Gastroesophageal sphincter (tissue), 4 donors: Measurements from ENCODE around the gene EFCAB14. TPM values are rescaled to one million over a fixed set of nuclear protein-coding genes. Genes with fewer than 3 reads are reported as not detected.
"Not testable (repeated sequence)": the region's sequence is repeated elsewhere in the genome, so short reads cannot be mapped to it uniquely, and the experiment has no call there.

Experiments
- ATAC-seq: fragments of 150-250 bp; one replicate; pipeline ENCODE4 v1.9.1; 2016; ENCODE audit warnings: mild to moderate bottlenecking, moderate library complexity
- H3K27ac ChIP-seq, 4 donors: fragments of 200-600 bp; sonication (generic) in 3 of 4; 1 replicate in 3 of 4; 2 replicates in 1 of 4; pipeline ENCODE4 v1.5.1; 2016 to 2019
- H3K27me3 ChIP-seq: fragments of 200-600 bp; sonication (generic); one replicate; pipeline ENCODE4 v1.5.1; 2019
- H3K36me3 ChIP-seq, 2 donors: fragments of 200-600 bp; sonication (generic); one replicate each; pipeline ENCODE4 v1.5.1; 2019; ENCODE audit warnings: control low read depth in 1 of 2
- H3K4me1 ChIP-seq, 3 donors: fragments of 200-600 bp; sonication (generic); 1 replicate in 2 of 3; 2 replicates in 1 of 3; pipeline ENCODE4 v1.5.1; 2016 to 2019; ENCODE audit warnings: control low read depth in 2 of 3
- H3K4me3 ChIP-seq, 2 donors: fragments of 200-600 bp; sonication (generic); one replicate each; pipeline ENCODE4 v1.5.1; 2019; ENCODE audit warnings: mild to moderate bottlenecking in 1 of 2, moderate library complexity in 1 of 2
- H3K9me3 ChIP-seq, 3 donors: fragments of 200-600 bp; sonication (generic); one replicate each; pipeline ENCODE4 v1.5.1; 2017 to 2019; ENCODE audit warnings: control low read depth in 2 of 3
- CTCF ChIP-seq, 4 experiments: fragments of 200-600 bp in 2 of 4; fragments of 450-650 bp in 2 of 4; sonication (generic) in 1 of 4; IDR thresholded peaks; one replicate each; pipeline ENCODE4 v1.5.1; 2017 to 2019; ENCODE audit warnings: antibody characterized with exemption in 4 of 4, mild to moderate bottlenecking in 2 of 4, moderate library complexity in 2 of 4
- EP300 ChIP-seq: sonication (generic); formaldehyde crosslinking; IDR thresholded peaks from one replicate; pipeline ENCODE4 v1.6.1; 2017; ENCODE audit warnings: antibody characterized with exemption, mild to moderate bottlenecking
- POLR2A ChIP-seq, 2 donors: fragments of 450-650 bp; IDR thresholded peaks; one replicate each; pipeline ENCODE4 v1.6.1; 2017; ENCODE audit warnings: antibody characterized with exemption in 2 of 2, mild to moderate bottlenecking in 2 of 2, moderate library complexity in 1 of 2
- POLR2AphosphoS5 ChIP-seq: sonication (generic); formaldehyde crosslinking; IDR thresholded peaks from one replicate; pipeline ENCODE4 v1.6.1; 2017; ENCODE audit warnings: antibody characterized with exemption
- WGBS, 2 donors: methylation state at CpG; one replicate each; pipeline ENCODE4 v1.1.5; 2018; ENCODE audit warnings: low coverage in 1 of 2; 5-methylcytosine and 5-hydroxymethylcytosine counted together
- total RNA-seq, 4 donors: library from RNA; depleted of rRNA; stranded (reverse); fragments of >200 nt; gene quantifications; one replicate each; pipeline ENCODE4 v1.1.0, GENCODE V29; 2016

The EFCAB14 gene
- total RNA-seq, 4 donors from 2014 or later: 109 to 133 (median 116) TPM

DNA sequence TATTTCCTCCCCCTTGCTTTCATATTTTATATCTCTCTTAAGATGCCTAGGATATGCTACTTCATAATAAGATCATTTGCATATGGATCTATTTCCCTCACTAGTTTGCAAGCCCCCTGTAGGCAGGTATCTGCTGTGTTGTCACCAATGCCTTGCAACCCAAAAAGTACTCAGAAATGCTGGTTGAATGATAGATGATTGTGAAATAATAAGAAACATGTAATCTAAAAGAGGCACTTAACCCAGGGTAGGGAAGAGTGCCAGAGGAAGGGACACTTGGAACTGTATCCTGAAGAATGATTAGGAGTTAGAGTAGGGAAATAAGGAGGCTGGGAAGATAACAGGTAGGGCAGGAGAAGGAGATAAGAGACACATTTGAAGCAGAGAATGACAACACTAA is 63.1 kb downstream of the EFCAB14 start:
- Histone ChIP-seq H3K4me1 (peaks cover 4 to 29% (median 9%) of the 10 kb centered on the region in 3 donors), H3K27ac (peak overlapping the region in 2 of 4 donors; percentile 13 to 33), H3K27me3 (no peaks in the 10 kb centered on the region), H3K36me3 (peaks cover 0 to 75% of the 10 kb centered on the region in 2 donors), H3K9me3 (no peaks in the 10 kb centered on the region), H3K4me3 (no peak overlapping the region)
- TF ChIP-seq CTCF (IDR thresholded peaks at IDR 0.05): no peak
- no peak for TF ChIP-seq POLR2A (IDR thresholded peaks at IDR 0.05)
- TF ChIP-seq POLR2AphosphoS5: no peak
- no peak for TF ChIP-seq EP300
- no peak for ATAC-seq

DNA sequence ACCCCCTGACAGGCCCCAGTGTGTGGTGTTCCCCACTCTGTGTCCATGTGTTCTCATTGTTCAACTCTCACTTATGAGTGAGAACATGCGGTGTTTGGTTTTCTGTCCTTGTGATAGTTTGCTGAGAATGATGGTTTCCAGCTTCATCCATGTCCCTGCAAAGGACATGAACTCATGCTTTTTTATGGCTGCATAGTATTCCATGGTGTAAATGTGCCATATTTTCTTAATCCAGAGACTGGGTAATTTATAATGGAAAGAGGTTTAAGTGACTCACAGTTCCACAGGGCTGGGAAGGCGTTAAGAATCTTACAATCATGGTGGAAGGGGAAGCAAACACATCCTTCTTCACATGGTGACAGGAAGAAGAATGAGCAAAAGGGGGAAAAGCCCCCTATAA is 64.2 kb downstream of the EFCAB14 start:
- Histone ChIP-seq H3K4me1 (peaks cover 4 to 29% (median 9%) of the 10 kb centered on the region in 3 donors), H3K36me3 (peaks cover 0 to 82% of the 10 kb centered on the region in 2 donors)
- not testable (repeated sequence) for ATAC-seq, H3K27me3 ChIP-seq, H3K9me3 ChIP-seq, H3K4me3 ChIP-seq, H3K27ac ChIP-seq
- WGBS, 2 donors: 92 to 100% methylated on average over 2 of the region's 2 CpGs

- no peak overlapping the region for H3K4me3 ChIP-seq
- peaks cover 4 to 29% (median 9%) of the 10 kb centered on the region in 3 donors for H3K4me1 ChIP-seq
- peaks cover 0 to 11% (median 0%) of the 10 kb centered on the region in 3 donors for H3K9me3 ChIP-seq
- H3K36me3 ChIP-seq: peaks cover 0 to 82% of the 10 kb centered on the region in 2 donors
- TF ChIP-seq POLR2A (IDR thresholded peaks at IDR 0.05): no peak
- TF ChIP-seq EP300: no peak
- no peak for TF ChIP-seq POLR2AphosphoS5
- no peak for TF ChIP-seq CTCF (IDR thresholded peaks at IDR 0.05)
- WGBS, 2 donors: 87% methylated on average over 1 of the region's 1 CpG; no CpG with 5 or more reads in 1 of the 2 donors
- ATAC-seq: no peak
- peak overlapping the region; percentile 40 to 73 (median 54) for H3K27ac ChIP-seq
- H3K27me3 ChIP-seq: no peaks in the 10 kb centered on the region
Measured at GRCh38 chr1:46654012-46654411, 64.9 kb downstream of the EFCAB14 start.

- Histone ChIP-seq H3K36me3 (peaks cover 0 to 82% of the 10 kb centered on the region in 2 donors), H3K9me3 (peaks cover 0 to 12% (median 0%) of the 10 kb centered on the region in 3 donors), H3K4me3 (peak overlapping the region in 1 of 2 donors; percentile 21), H3K4me1 (peaks cover 4 to 29% (median 9%) of the 10 kb centered on the region in 3 donors), H3K27ac (peak overlapping the region; percentile 40 to 73 (median 54)), H3K27me3 (no peaks in the 10 kb centered on the region)
- no peak for ATAC-seq
- TF ChIP-seq POLR2AphosphoS5 (no peak), EP300 (no peak), POLR2A (IDR thresholded peaks at IDR 0.05) (no peak), CTCF (IDR thresholded peaks at IDR 0.05) (no peak)
- 29 to 37% methylated on average over 1 to 2 of the region's 2 CpGs for WGBS, 2 donors
Measured at GRCh38 chr1:46653405-46653958, 65.4 kb downstream of the EFCAB14 start.

DNA sequence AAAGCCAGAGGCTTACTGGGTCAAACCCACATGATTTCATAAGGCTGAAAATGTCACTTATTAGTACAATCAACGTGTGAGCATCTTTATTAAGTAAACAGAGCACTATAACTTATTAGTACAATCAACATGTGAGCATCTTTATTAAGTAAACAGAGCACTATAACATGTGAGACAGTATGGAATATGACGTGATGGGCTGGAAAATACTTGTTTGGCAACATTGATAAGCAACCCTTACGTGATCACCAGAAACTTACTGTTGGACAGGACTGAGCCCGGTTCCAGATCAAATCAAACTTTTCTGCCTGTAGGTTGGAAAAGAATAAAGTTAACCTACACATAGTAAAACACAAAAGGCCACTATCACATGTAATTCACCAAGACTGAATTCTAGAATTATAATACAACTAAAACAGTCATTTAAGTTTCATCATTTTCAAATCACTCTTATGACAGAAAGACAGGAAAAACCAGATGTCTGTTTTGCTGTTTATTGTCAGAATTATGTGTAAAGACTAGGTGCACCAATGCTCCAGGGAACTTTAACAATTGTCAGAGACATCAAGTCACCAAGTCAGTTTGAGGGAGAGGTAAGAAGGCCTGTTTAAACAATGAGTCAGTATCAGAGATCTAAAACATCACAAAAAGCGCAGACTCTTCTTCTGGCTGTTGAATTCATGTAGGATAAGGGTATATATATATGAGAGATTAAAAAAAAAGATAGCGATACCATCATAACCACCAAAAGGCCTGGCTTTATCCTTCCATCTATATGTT is 66.4 kb downstream of the EFCAB14 start:
- 68 to 70% methylated on average over 6 of the region's 6 CpGs for WGBS, 2 donors
- H3K4me3 ChIP-seq: no peak overlapping the region
- H3K4me1 ChIP-seq: peaks cover 4 to 29% (median 9%) of the 10 kb centered on the region in 3 donors
- H3K36me3 ChIP-seq: peaks cover 0 to 82% of the 10 kb centered on the region in 2 donors
- no peaks in the 10 kb centered on the region for H3K27me3 ChIP-seq
- no peak for TF ChIP-seq CTCF (IDR thresholded peaks at IDR 0.05)
- no peak for TF ChIP-seq POLR2A (IDR thresholded peaks at IDR 0.05)
- TF ChIP-seq EP300: no peak
- H3K9me3 ChIP-seq: peaks cover 0 to 12% (median 0%) of the 10 kb centered on the region in 3 donors
- ATAC-seq: no peak
- peak overlapping the region in 3 of 4 donors; percentile 41 to 73 (median 67) for H3K27ac ChIP-seq

DNA sequence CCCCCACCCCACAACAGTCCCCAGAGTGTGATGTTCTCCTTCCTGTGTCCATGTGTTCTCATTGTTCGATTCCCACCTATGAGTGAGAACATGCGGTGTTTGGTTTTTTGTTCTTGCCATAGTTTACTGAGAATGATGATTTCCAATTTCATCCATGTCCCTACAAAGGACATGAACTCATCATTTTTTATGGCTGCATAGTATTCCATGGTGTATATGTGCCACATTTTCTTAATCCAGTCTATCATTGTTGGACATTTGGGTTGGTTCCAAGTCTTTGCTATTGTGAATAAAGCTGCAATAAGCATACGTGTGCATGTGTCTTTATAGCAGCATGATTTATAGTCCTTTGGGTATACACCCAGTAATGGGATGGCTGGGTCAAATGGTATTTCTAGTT is 67.8 kb downstream of the EFCAB14 start:
- ATAC-seq, H3K27me3 ChIP-seq, H3K27ac ChIP-seq, H3K4me3 ChIP-seq: not testable (repeated sequence)
- H3K9me3 ChIP-seq: peaks cover 0 to 12% (median 0%) of the 10 kb centered on the region in 3 donors
- peaks cover 4 to 27% (median 5%) of the 10 kb centered on the region in 3 donors for H3K4me1 ChIP-seq
- no CpG with 5 or more reads among the region's 3 CpGs for WGBS, 2 donors
- H3K36me3 ChIP-seq: peaks cover 0 to 75% of the 10 kb centered on the region in 2 donors
